ENCODE measurements around the gene A2M.

DNA sequence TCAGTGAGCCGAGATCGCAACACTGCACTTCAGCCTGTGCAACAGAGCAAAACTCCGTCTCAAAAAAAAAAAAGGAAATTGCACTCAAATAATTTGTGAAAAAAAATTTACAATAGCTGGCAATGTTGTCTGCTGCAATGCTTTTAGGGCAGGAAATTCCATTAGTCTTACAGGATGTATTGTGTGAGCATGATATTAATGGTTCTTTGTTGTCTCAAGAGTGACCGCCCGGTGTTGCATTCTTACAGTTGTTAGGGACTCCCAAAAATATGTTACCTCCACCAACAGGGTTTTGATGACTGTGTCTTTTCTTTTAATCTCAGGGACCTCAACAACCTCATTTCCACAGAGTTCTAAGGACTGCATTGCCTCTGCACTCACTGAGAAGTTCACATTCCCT lies 47.7 kb upstream of the A2M start:
- TF ChIP-seq, protein P1, sequence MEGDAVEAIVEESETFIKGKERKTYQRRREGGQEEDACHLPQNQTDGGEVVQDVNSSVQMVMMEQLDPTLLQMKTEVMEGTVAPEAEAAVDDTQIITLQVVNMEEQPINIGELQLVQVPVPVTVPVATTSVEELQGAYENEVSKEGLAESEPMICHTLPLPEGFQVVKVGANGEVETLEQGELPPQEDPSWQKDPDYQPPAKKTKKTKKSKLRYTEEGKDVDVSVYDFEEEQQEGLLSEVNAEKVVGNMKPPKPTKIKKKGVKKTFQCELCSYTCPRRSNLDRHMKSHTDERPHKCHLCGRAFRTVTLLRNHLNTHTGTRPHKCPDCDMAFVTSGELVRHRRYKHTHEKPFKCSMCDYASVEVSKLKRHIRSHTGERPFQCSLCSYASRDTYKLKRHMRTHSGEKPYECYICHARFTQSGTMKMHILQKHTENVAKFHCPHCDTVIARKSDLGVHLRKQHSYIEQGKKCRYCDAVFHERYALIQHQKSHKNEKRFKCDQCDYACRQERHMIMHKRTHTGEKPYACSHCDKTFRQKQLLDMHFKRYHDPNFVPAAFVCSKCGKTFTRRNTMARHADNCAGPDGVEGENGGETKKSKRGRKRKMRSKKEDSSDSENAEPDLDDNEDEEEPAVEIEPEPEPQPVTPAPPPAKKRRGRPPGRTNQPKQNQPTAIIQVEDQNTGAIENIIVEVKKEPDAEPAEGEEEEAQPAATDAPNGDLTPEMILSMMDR (IDR thresholded peaks at IDR 0.05; ENCODE audit: control extremely low read depth in 1 of 3, insufficient read depth in 1 of 3, low read depth in 1 of 3, low read length in 3 of 3): no peak
- TF ChIP-seq SP1 (IDR thresholded peaks at IDR 0.05; ENCODE audit: low read depth, low read length) (no peak), POLR2A (IDR thresholded peaks at IDR 0.05; ENCODE audit: control extremely low read depth in 1 of 2, low read depth in 2 of 2, low read length in 2 of 2) (no peak), HDAC6 (IDR thresholded peaks at IDR 0.05; ENCODE audit: low read depth, low read length) (no peak), MAFK (IDR thresholded peaks at IDR 0.05; ENCODE audit: low read depth, low read length) (no peak)

Measured in H1 (cell line).